GM18861 (cell line): ENCODE data around the gene COMMD4.
"Not testable (repeated sequence)": the region's sequence is repeated elsewhere in the genome, so short reads cannot be mapped to it uniquely, and the experiment has no call there.

ENCODE experiments used
- ATAC-seq: cut with Tn5 transposase; IDR thresholded peaks from one replicate; pipeline ENCODE4 v1.9.1; 2021; ENCODE audit not compliant: unreplicated experiment

The COMMD4 gene

GRCh38 chr15:75335705-75336355 lies at the start of gene COMMD4:
Gene COMMD4, plus strand, starts transcription at chr15:75336063. Its CDS starts 27 bp downstream, at chr15:75336090.
- no peak for ATAC-seq

- ATAC-seq, result not testable (repeated sequence)
Observed at GRCh38 chr15:75293660-75294059, 42.2 kb upstream of the COMMD4 start.

DNA sequence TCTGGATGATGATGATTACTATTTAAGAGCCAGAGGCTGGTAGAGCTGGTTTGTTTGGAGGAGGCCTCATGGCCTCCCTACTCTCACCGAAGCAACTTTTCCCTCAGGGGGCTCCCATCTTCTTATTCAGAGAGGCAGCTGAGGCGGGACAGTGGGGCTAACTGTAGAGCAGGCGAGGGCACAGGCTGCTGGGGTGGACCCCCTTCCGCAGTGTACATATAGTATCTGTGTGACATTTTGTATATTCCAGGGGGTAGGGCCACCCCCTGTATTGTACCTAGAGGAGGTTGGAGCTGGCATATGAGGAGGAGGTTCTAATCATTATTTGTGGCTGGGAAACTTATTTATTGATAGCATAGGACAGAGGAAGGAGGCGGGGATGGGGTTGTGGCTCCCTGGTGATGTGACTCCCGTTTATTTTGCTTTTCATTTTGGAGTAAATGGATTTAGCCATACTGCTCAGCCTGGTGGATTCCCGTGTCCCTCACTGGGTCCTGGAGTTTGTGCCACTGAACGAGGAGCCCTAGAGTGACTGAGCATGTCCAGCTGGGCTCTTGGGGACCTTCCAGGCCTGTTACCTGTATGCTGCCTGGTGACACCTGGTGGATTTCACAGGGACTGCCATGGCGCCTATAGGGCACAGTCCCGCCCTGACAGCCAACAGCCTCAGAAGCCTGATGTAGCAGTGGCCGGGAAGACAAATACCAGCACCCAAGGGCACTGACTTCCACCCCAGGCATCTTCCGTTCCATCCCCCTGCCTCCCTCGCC lies 37.1 kb upstream of the COMMD4 start:
- ATAC-seq, result not testable (repeated sequence)

GRCh38 chr15:75299311-75299688 lies 36.6 kb upstream of the COMMD4 start:
- not testable (repeated sequence) for ATAC-seq

DNA sequence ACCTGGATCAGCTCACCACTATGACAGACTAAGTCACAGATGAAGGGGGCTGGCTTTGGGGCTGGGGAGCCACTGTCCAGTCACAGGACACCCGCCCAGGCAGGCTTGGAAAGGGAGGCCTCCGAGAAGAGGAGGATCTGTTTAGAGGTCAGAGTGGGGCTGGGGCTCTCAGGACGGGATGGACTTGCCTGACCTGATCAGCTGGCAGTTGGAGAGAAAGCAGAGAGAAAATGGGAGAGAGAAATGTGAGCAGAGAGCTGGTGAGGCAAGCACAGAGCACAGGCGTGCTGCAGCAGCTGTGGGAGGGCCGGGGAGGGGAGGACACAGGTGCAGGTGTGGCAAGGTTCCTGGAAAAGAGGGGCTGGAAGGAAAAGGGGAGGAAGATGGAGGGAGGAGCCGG lies 35.8 kb upstream of the COMMD4 start:
- not testable (repeated sequence) for ATAC-seq

DNA sequence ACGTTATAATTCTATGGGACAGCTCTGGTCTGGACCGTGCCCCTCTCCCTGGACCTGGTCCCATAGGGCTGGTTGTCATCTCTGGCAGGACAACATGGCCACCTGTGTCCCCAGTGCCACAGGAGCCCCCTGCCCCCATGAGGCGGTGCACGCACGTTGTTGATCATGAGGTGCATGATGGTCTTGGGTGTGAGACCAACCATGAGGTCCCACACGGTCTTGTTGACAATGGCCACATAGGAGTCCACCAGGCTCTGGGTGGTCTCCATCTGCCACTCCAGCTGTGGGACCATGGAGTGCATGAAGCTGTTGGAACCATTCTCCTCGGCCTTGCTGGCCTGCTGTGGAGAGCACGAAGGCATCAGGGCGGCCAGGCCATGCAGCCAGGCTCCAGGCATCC lies 33.5 kb upstream of the COMMD4 start:
- no peak for ATAC-seq

- ATAC-seq, result not testable (repeated sequence)
Observed at GRCh38 chr15:75302753-75303152, 33.1 kb upstream of the COMMD4 start.

GRCh38 chr15:75306188-75306587 lies 29.7 kb upstream of the COMMD4 start:
- ATAC-seq, result no peak

DNA sequence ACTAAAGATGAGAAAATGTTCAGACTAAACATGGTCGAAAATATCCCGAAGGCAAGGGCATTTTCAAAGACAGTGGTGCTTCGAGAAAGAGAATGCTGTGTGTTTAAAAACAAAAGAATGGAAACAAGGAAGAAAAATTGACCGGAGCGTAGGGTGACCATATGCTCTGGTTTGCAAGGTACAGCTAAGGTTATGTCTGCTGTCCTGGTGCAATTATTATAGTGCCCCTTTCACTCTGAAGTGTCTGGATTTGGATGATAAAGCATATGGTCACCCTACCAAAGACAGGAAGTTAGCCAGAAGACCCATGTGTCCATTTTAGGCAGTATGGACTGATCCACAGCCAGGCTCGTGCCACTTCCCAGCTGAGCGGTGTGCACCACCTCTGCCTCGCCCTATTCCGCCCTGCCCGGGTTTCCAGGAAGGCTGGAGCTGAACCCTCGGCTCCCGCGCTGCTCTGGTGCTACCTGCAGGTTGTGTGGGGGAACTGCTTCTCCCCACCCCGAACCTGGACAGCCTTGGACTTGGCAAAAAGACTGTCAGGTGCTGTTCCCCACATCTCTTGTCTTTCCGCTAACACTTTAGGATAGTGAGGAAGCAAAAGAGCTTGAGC lies 28.0 kb upstream of the COMMD4 start:
- no peak for ATAC-seq

DNA sequence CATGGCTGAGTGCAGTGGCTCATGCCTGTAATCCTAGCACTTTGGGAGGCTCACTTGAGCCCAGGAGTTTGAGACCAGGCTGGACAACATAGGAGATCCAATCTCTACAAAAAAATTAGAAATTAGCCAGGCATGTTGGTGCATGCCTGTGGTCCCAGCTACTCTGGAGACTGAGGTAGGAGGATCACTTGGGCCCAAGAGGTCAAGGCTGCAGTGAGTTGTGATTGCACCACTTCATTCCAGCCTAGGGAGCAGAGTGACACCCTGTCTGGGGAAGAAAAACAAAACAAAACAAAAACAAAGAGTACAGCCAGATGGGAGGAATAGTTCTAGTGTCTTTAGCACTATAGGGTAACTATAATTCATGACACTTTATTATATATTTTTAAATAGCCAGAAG lies 26.2 kb upstream of the COMMD4 start:
- ATAC-seq, result no peak

GRCh38 chr15:75312548-75312947 lies 23.3 kb upstream of the COMMD4 start:
- ATAC-seq, result not testable (repeated sequence)

DNA sequence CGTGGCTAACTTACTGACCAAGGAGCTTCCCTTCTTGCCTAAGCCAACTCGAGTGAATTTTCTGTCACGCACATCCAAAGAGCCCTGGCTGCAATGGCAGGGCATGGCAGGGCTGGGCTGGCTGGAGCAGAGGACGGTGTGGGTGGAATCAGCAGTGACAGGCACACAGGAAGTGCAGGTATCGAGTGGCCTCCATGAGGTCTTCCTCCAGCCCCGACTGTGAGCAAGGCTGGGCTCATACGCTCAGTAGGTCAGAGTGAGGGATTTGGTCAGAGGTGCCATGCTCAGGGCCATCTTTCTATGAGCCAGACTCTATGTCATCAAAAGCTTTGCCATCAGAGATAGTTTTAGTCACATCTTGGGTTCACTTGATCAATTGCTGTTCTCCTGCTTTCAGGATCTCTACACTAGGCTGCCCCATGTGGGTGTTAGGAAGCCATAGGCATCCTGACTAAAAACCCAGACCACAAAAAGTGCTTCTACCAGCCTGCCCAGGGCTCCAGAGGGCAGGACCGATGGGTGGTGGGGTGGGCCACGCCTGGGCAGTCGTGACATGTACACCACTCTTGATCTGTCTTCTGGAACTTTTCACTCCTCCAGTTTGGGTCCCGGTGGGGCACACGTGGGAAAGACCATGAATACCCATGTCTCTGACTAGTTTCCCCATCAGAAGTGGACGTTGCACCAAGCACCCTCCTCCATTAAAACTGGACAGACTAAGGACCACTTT lies 22.6 kb upstream of the COMMD4 start:
- ATAC-seq, result no peak

- no peak for ATAC-seq
Observed at GRCh38 chr15:75314552-75315290, 21.1 kb upstream of the COMMD4 start.

GRCh38 chr15:75319231-75319897 lies 16.5 kb upstream of the COMMD4 start:
- not testable (repeated sequence) for ATAC-seq

GRCh38 chr15:75321711-75322110 lies 14.2 kb upstream of the COMMD4 start:
- no peak for ATAC-seq

DNA sequence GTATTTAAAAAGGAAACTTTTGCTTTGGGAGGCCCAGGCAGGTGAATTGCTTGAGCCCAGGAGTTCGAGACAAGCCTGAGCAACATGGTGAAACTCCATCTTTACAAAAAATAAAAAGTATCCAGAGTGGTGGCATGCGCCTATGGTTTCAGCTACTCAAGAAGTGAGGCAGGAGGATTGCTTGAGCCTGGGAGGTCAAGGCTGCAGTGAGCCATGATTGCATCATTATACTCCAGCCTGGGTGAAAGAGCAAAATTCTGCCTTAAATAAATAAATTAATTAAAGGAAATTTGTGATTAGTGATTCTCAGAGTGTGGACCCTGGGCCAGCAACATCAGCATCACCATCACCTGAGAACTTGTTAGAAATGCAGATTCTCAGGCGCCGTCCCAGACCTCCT lies 9.9 kb upstream of the COMMD4 start:
- ATAC-seq, result no peak

- no peak for ATAC-seq
Observed at GRCh38 chr15:75327005-75327404, 8.9 kb upstream of the COMMD4 start.

- ATAC-seq, result no peak
Observed at GRCh38 chr15:75327491-75327890, 8.4 kb upstream of the COMMD4 start.

- no peak for ATAC-seq
Observed at GRCh38 chr15:75328493-75329314, 7.2 kb upstream of the COMMD4 start.
